ENCODE results near the gene LAMA3. TPM values are rescaled to one million over a fixed set of nuclear protein-coding genes. Genes with fewer than 3 reads are reported as not detected.

Gene LAMA3
- polyA plus RNA-seq, 1 of the 3 experiments (the other 2 are of a cell fraction), result 3.5 TPM

- no peak for TF ChIP-seq CTCF (IDR thresholded peaks at IDR 0.05)
- no peak for TF ChIP-seq RXRA (IDR thresholded peaks at IDR 0.05; ENCODE audit: borderline replicate concordance, low read depth)
- no peak for TF ChIP-seq TAF1 (IDR thresholded peaks at IDR 0.05; ENCODE audit: borderline replicate concordance, low read depth, low read length)
These were observed 113.6 kb downstream of the LAMA3 start (continued) for GRCh38 chr18:23802817-23803216.

- Histone ChIP-seq H3K4me2 (no peak overlapping the region), H3K9me2 (no peaks in the 10 kb centered on the region), H3K27ac (ENCODE audit: low read depth in 2 of 2, low read length in 1 of 2) (no peak overlapping the region), H3K4me1 (ENCODE audit: control insufficient read depth in 1 of 2, insufficient read depth in 2 of 2, low read depth in 1 of 2, low read length in 1 of 2) (no peaks in the 10 kb centered on the region), H3K9me3 (no peaks in the 10 kb centered on the region), H2AFZ (ENCODE audit: low read depth) (no peak overlapping the region), H3K79me2 (ENCODE audit: insufficient read depth) (no peaks in the 10 kb centered on the region), H3K27me3 (ENCODE audit: insufficient read depth) (no peaks in the 10 kb centered on the region), H3K4me3 (ENCODE audit: low read depth in 2 of 2, low read length in 1 of 2) (no peak overlapping the region), H4K20me1 (ENCODE audit: insufficient read depth) (no peaks in the 10 kb centered on the region), H3K9ac (no peak overlapping the region), H3F3A (replicated peaks; ENCODE audit: insufficient read depth) (no peaks in the 10 kb centered on the region), H3K36me3 (replicated peaks in 1 of 2; ENCODE audit: control insufficient read depth in 1 of 2, insufficient read depth in 2 of 2, low read length in 1 of 2) (no peaks in the 10 kb centered on the region)
- no peak for TF ChIP-seq FOXM1 (IDR thresholded peaks at IDR 0.05; ENCODE audit: low read depth)
- TF ChIP-seq REST (IDR thresholded peaks at IDR 0.05; ENCODE audit: low read depth, low read length), result no peak
- ChIA-PET CTCF (interaction anchor here (1.1 kb wide), 1 partner anchor 8 kb away, joined by 4 read pairs; no protein-coding TSS in a partner anchor), POLR2A (no interaction called here)
- 73% methylated on average over 3 of the region's 3 CpGs for WGBS (ENCODE audit: low lambda C conversion rate)
- DNase-seq, result no peak
These were observed 114.5 kb downstream of the LAMA3 start for GRCh38 chr18:23803755-23804154.

- H3K4me2 ChIP-seq, result no peak overlapping the region
- H3K9ac ChIP-seq, result no peak overlapping the region
- no peaks in the 10 kb centered on the region for H3K9me2 ChIP-seq
- no peak for DNase-seq
- WGBS (ENCODE audit: low lambda C conversion rate), result 67% methylated on average over 1 of the region's 1 CpG
- ChIA-PET POLR2A (no interaction called here), CTCF (interaction anchor here (1.3 kb wide), 1 partner anchor 15 kb away, joined by 4 read pairs; no protein-coding TSS in a partner anchor)
- no peaks in the 10 kb centered on the region for H3K79me2 ChIP-seq (ENCODE audit: insufficient read depth)
- no peak for TF ChIP-seq MXI1 (IDR thresholded peaks at IDR 0.05; ENCODE audit: low read depth, low read length)
- no peak for TF ChIP-seq MAX (IDR thresholded peaks at IDR 0.05; ENCODE audit: low read depth)
- TF ChIP-seq EZH2phosphoT487 (IDR thresholded peaks at IDR 0.05; ENCODE audit: borderline replicate concordance, low read depth), result no peak
- no peak for TF ChIP-seq PBX3 (IDR thresholded peaks at IDR 0.05)
- H3K4me1 ChIP-seq (ENCODE audit: control insufficient read depth in 1 of 2, insufficient read depth in 2 of 2, low read depth in 1 of 2, low read length in 1 of 2), result no peaks in the 10 kb centered on the region; a peak in 1 of 4 replicates
- H3K27me3 ChIP-seq (ENCODE audit: insufficient read depth), result no peaks in the 10 kb centered on the region
- H4K20me1 ChIP-seq (ENCODE audit: insufficient read depth), result no peaks in the 10 kb centered on the region
- H3K4me3 ChIP-seq (ENCODE audit: low read depth in 2 of 2, low read length in 1 of 2), result no peak overlapping the region
- H2AFZ ChIP-seq (ENCODE audit: low read depth), result no peak overlapping the region
- no peaks in the 10 kb centered on the region for H3F3A ChIP-seq (replicated peaks; ENCODE audit: insufficient read depth)
- H3K27ac ChIP-seq (ENCODE audit: low read depth in 2 of 2, low read length in 1 of 2), result no peak overlapping the region
- H3K36me3 ChIP-seq (replicated peaks in 1 of 2; ENCODE audit: control insufficient read depth in 1 of 2, insufficient read depth in 2 of 2, low read length in 1 of 2), result no peaks in the 10 kb centered on the region
- H3K9me3 ChIP-seq, result no peaks in the 10 kb centered on the region
These were observed 116.6 kb downstream of the LAMA3 start for GRCh38 chr18:23805898-23806297.

Data from SK-N-SH (cell line).